HepG2 (cell line): ENCODE data around the gene DCDC2C. TPM values are rescaled to one million over a fixed set of nuclear protein-coding genes. Genes with fewer than 3 reads are reported as not detected.

Experiments
- ATAC-seq: fragments of 200-7000 bp; cut with Tn5 transposase; 3 replicates; pipeline ENCODE4 v1.9.1; 2020; ENCODE audit warnings: mild to moderate bottlenecking, moderate library complexity
- BruUV-seq: library from RNA; stranded (reverse); fragments of 400-500 nt; replicated peaks from 2 replicates; lab custom pipeline; 2021; lab: Mats Ljungman, UMichigan
- CTCF ChIA-PET: fragments of 300-600 bp; formaldehyde crosslinking; extraction: SDS; loops from one replicate; lab custom pipeline; 2021; ENCODE audit warnings: low total read pairs, inconsistent platforms, low intra/inter-chr PET ratio; lab: Yijun Ruan, JAX
- POLR2A ChIA-PET: fragments of 350-600 bp; sonication (Branson Sonifier 250); formaldehyde crosslinking; loops from one replicate; lab custom pipeline; 2020; ENCODE audit warnings: antibody characterized with exemption, inconsistent platforms; lab: Yijun Ruan, JAX
- DNase-seq: peaks from one replicate; pipeline ENCODE4 v3.0.0-alpha.2; 2015; ENCODE audit warnings: low spot score
- FAIRE-seq: peaks from 3 replicates; lab custom pipeline; 2011; peaks lifted over from hg19 to GRCh38; lab: Jason Lieb, UNC
- H2AFZ ChIP-seq: one replicate; pipeline ENCODE4 v1.6.1; 2011; ENCODE audit warnings: low read length, inconsistent platforms
- H3K27ac ChIP-seq: fragments of 300-600 bp; 3 replicates; pipeline ENCODE4 v1.8.0; 2011; ENCODE audit warnings: mixed run types, mild to moderate bottlenecking, mixed read lengths, low read length, inconsistent platforms; ENCODE audit not compliant: insufficient read depth; ENCODE audit errors: extremely low read length
- H3K27me3 ChIP-seq, 2 experiments: fragments of 200-600 bp in 1 of 2; 2 replicates in 1 of 2; 3 replicates in 1 of 2; pipeline versions ENCODE4 v1.6.0 to v1.8.0; 2011; ENCODE audit warnings: low read length in 2 of 2, mild to moderate bottlenecking in 2 of 2, moderate library complexity in 2 of 2, inconsistent platforms in 1 of 2; ENCODE audit not compliant: insufficient read depth in 2 of 2, control insufficient read depth in 1 of 2
- H3K36me3 ChIP-seq, 2 experiments: fragments of 200-600 bp in 1 of 2; replicated peaks in 1 of 2; 2 replicates in 1 of 2; 3 replicates in 1 of 2; pipeline versions ENCODE4 v1.5.1 to v1.8.0; 2011; ENCODE audit warnings: low read length in 2 of 2, inconsistent platforms in 1 of 2; ENCODE audit not compliant: insufficient read depth in 2 of 2, control insufficient read depth in 1 of 2
- H3K4me1 ChIP-seq: 2 replicates; pipeline ENCODE4 v1.5.1; 2012; ENCODE audit warnings: low read length, inconsistent platforms; ENCODE audit not compliant: insufficient read depth
- H3K4me2 ChIP-seq: 2 replicates; pipeline ENCODE4 v1.6.0; 2011; ENCODE audit warnings: low read depth, low read length, inconsistent platforms
- H3K4me3 ChIP-seq, 3 experiments: fragments of 200-600 bp in 1 of 3; sonication (generic), shearing (Covaris generic) in 1 of 3; replicated peaks in 1 of 3; 2 replicates each; pipeline ENCODE4 v1.5.1; 2011 to 2016; ENCODE audit warnings: low read length in 3 of 3, inconsistent platforms in 2 of 3, low read depth in 2 of 3, mild to moderate bottlenecking in 2 of 3, control low read depth in 1 of 3, mixed read lengths in 1 of 3; ENCODE audit not compliant: insufficient read depth in 1 of 3
- H3K79me2 ChIP-seq: one replicate; pipeline ENCODE4 v1.6.1; 2011; ENCODE audit warnings: low read length, inconsistent platforms; ENCODE audit not compliant: insufficient read depth
- H3K9ac ChIP-seq: 2 replicates; pipeline ENCODE4 v1.6.0; 2011; ENCODE audit warnings: mild to moderate bottlenecking, low read depth, low read length, inconsistent platforms; ENCODE audit not compliant: insufficient read depth
- H3K9me3 ChIP-seq: 2 replicates; pipeline ENCODE4 v1.5.1; 2012; ENCODE audit warnings: mild to moderate bottlenecking, low read length
- H4K20me1 ChIP-seq: 2 replicates; pipeline ENCODE4 v1.6.0; 2011; ENCODE audit warnings: inconsistent platforms, mild to moderate bottlenecking, low read length, moderate library complexity; ENCODE audit not compliant: insufficient read depth
- CREM ChIP-seq, 2 experiments: sonication (generic) in 1 of 2; formaldehyde crosslinking in 1 of 2; IDR thresholded peaks; 2 replicates each; pipeline versions ENCODE4 v1.4.0 to v1.6.1; 2016 to 2020; ENCODE audit warnings: antibody characterized with exemption in 1 of 2, mild to moderate bottlenecking in 1 of 2, missing genetic modification reagents in 1 of 2
- HNRNPK ChIP-seq: fragments of 200-400 bp; formaldehyde crosslinking; IDR thresholded peaks from 2 replicates; pipeline ENCODE4 v1.6.1; 2018; ENCODE audit warnings: low read length, low read depth, moderate library complexity, mild to moderate bottlenecking; ENCODE audit not compliant: poor library complexity, severe bottlenecking
- NONO ChIP-seq, 2 experiments: fragments of 450-650 bp in 1 of 2; sonication (generic) in 1 of 2; formaldehyde crosslinking in 1 of 2; IDR thresholded peaks in 1 of 2; conservative IDR thresholded peaks in 1 of 2; 2 replicates each; pipeline versions ENCODE4 v1.6.1 to v1.8.0; 2017 to 2022; ENCODE audit warnings: mild to moderate bottlenecking in 1 of 2, missing genetic modification reagents in 1 of 2, moderate library complexity in 1 of 2
- PCBP2 ChIP-seq: fragments of 200-400 bp; formaldehyde crosslinking; optimal IDR thresholded peaks from 2 replicates; pipeline ENCODE3; 2018; ENCODE audit warnings: low read length, low read depth; ENCODE audit not compliant: poor library complexity, severe bottlenecking
- PITX1 ChIP-seq: sonication (generic); formaldehyde crosslinking; IDR thresholded peaks from 2 replicates; pipeline ENCODE4 v1.5.1; 2020; ENCODE audit warnings: mild to moderate bottlenecking, missing genetic modification reagents
- POLR2G ChIP-seq: fragments of 200-400 bp; formaldehyde crosslinking; IDR thresholded peaks from 2 replicates; pipeline ENCODE4 v1.6.1; 2018; ENCODE audit warnings: mild to moderate bottlenecking, low read depth, low read length, moderate library complexity
- SOX13 ChIP-seq, 3 experiments: fragments of 450-650 bp in 1 of 3; sonication (generic) in 1 of 3; formaldehyde crosslinking in 1 of 3; IDR thresholded peaks in 2 of 3; conservative IDR thresholded peaks in 1 of 3; 2 replicates each; pipeline versions ENCODE4 v1.5.0 to v1.6.1; 2016 to 2020; ENCODE audit warnings: antibody characterized with exemption in 1 of 3, mild to moderate bottlenecking in 1 of 3, missing compliant biosample characterization in 1 of 3, missing genetic modification reagents in 1 of 3, moderate library complexity in 1 of 3
- SP1 ChIP-seq, 2 experiments: fragments of 450-650 bp in 1 of 2; sonication (generic) in 1 of 2; formaldehyde crosslinking in 1 of 2; IDR thresholded peaks; 2 replicates each; pipeline versions ENCODE4 v1.4.0 to v1.6.1; 2016 to 2020; ENCODE audit warnings: missing genetic modification reagents in 1 of 2
- whole genome bisulfite sequencing: methylation state at CpG from one replicate; pipeline ENCODE4 v1.1.6; 2017; ENCODE audit warnings: low lambda C conversion rate; 5-methylcytosine and 5-hydroxymethylcytosine counted together
- in situ Hi-C: cut with HindIII; loops from 2 replicates; pipeline ENCODE4 v1.10.0; 2017; ENCODE audit warnings: low pct_unique_long_range_greater_than_20kb; ENCODE audit not compliant: extremely low pct_ligation_motif_present
- intact Hi-C: fragments of 100-400 bp; cut with micrococcal nuclease; formaldehyde crosslinking; loops from one replicate; pipeline ENCODE4 v1.10.0; 2022; ENCODE audit not compliant: unreplicated experiment
- polyA plus RNA-seq, 8 experiments: library from polyadenylated mRNA; depleted of rRNA in 3 of 8; stranded (reverse) in 7 of 8; unstranded in 1 of 8; fragments of >200 nt; fragmentation: Illumina TruSeq in 4 of 8; extraction: Trizol in 4 of 8; gene quantifications; 2 replicates each; pipeline versions ENCODE4 v1.2.1 to v1.2.3, GENCODE V29; 2011 to 2016; ENCODE audit warnings: low read depth in 4 of 8, missing spikeins in 1 of 8, mixed read lengths in 1 of 8; ENCODE audit not compliant: insufficient read depth in 1 of 8
- total RNA-seq, 5 experiments: library from RNA; depleted of rRNA; stranded (reverse); fragments of >200 nt; fragmentation: Illumina TruSeq; extraction: Trizol; gene quantifications; 2 replicates each; pipeline ENCODE4 v1.2.3, GENCODE V29; 2016; ENCODE audit warnings: low read depth in 1 of 5
- TF ChIP-seq, protein P1 (sequence below): sonication (generic); formaldehyde crosslinking; IDR thresholded peaks from 2 replicates; pipeline ENCODE4 v1.4.0; 2020; ENCODE audit warnings: low read depth, mild to moderate bottlenecking, missing genetic modification reagents
- TF ChIP-seq, protein P2 (sequence below): sonication (generic); formaldehyde crosslinking; IDR thresholded peaks from 2 replicates; pipeline ENCODE4 v1.4.0; 2020; ENCODE audit warnings: mild to moderate bottlenecking, missing genetic modification reagents
- TF ChIP-seq, protein P3 (sequence below): sonication (generic); formaldehyde crosslinking; IDR thresholded peaks from 2 replicates; pipeline ENCODE4 v1.4.0; 2020; ENCODE audit warnings: low read depth, mild to moderate bottlenecking, missing genetic modification reagents

The DCDC2C gene
- total and polyA plus RNA-seq, 2 of the 13 experiments (the other 11 are each of a cell fraction or from before 2014, with no cell fraction given), result not detected

DNA sequence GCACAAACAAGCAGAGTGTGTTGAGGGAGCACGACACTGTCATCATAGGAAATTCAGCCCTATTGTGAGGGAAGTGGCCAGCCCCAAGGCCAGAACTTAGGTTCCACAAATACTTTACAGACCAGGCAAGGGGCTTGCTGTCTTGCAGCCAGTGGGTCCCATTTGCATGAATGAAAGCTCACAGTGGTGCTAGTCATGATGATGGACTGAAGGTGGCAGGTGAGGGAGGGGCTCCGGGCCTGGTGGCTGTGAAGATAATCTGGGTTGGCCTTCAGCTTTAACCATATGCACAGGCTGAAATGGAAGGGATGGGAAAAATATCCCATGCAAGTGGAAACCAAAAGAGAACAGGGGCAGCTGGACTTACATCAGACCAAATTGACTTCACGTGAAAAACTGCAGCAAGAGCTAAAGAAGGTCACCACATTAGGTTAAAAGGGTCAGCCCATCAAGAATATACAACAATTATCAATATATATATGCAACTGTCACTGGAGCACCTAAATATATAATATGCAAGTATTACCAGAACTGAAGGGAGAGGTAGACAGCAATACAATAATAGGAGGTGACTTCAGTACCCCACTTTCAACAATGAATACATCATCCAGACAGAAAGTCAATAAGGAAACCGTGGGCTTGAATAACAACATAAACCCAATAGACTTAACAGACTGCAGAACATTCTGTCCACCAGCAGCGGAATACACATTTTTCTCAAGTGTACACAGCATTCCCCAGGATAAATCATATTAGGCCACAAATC lies 39.6 kb downstream of the DCDC2C start:
- in situ Hi-C loops (no loop called here), intact Hi-C loops (no loop called here)
- peaks cover 7 to 35% of the 10 kb centered on the region in 2 experiments; a peak in 3 of 5 replicates for H3K27me3 ChIP-seq
- H3K4me2 ChIP-seq, result no peak overlapping the region
- DNase-seq (no peak), FAIRE-seq (no peak), ATAC-seq (no peak)
- ChIA-PET POLR2A (no interaction called here), CTCF (no interaction called here)
- H3K36me3 ChIP-seq, result no peaks in the 10 kb centered on the region
- no peaks in the 10 kb centered on the region for H3K4me1 ChIP-seq
- no peak overlapping the region for H3K4me3 ChIP-seq
- H4K20me1 ChIP-seq, result no peaks in the 10 kb centered on the region
- no peak overlapping the region for H3K9ac ChIP-seq
- WGBS, result 17% methylated on average over 5 of the region's 5 CpGs
- no peaks in the 10 kb centered on the region for H3K9me3 ChIP-seq
- no peak overlapping the region for H2AFZ ChIP-seq
- BruUV-seq, result no TSS peak
- H3K27ac ChIP-seq, result no peak overlapping the region
- TF ChIP-seq, protein P1, sequence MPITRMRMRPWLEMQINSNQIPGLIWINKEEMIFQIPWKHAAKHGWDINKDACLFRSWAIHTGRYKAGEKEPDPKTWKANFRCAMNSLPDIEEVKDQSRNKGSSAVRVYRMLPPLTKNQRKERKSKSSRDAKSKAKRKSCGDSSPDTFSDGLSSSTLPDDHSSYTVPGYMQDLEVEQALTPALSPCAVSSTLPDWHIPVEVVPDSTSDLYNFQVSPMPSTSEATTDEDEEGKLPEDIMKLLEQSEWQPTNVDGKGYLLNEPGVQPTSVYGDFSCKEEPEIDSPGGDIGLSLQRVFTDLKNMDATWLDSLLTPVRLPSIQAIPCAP, result no peak
- TF ChIP-seq, protein P2, sequence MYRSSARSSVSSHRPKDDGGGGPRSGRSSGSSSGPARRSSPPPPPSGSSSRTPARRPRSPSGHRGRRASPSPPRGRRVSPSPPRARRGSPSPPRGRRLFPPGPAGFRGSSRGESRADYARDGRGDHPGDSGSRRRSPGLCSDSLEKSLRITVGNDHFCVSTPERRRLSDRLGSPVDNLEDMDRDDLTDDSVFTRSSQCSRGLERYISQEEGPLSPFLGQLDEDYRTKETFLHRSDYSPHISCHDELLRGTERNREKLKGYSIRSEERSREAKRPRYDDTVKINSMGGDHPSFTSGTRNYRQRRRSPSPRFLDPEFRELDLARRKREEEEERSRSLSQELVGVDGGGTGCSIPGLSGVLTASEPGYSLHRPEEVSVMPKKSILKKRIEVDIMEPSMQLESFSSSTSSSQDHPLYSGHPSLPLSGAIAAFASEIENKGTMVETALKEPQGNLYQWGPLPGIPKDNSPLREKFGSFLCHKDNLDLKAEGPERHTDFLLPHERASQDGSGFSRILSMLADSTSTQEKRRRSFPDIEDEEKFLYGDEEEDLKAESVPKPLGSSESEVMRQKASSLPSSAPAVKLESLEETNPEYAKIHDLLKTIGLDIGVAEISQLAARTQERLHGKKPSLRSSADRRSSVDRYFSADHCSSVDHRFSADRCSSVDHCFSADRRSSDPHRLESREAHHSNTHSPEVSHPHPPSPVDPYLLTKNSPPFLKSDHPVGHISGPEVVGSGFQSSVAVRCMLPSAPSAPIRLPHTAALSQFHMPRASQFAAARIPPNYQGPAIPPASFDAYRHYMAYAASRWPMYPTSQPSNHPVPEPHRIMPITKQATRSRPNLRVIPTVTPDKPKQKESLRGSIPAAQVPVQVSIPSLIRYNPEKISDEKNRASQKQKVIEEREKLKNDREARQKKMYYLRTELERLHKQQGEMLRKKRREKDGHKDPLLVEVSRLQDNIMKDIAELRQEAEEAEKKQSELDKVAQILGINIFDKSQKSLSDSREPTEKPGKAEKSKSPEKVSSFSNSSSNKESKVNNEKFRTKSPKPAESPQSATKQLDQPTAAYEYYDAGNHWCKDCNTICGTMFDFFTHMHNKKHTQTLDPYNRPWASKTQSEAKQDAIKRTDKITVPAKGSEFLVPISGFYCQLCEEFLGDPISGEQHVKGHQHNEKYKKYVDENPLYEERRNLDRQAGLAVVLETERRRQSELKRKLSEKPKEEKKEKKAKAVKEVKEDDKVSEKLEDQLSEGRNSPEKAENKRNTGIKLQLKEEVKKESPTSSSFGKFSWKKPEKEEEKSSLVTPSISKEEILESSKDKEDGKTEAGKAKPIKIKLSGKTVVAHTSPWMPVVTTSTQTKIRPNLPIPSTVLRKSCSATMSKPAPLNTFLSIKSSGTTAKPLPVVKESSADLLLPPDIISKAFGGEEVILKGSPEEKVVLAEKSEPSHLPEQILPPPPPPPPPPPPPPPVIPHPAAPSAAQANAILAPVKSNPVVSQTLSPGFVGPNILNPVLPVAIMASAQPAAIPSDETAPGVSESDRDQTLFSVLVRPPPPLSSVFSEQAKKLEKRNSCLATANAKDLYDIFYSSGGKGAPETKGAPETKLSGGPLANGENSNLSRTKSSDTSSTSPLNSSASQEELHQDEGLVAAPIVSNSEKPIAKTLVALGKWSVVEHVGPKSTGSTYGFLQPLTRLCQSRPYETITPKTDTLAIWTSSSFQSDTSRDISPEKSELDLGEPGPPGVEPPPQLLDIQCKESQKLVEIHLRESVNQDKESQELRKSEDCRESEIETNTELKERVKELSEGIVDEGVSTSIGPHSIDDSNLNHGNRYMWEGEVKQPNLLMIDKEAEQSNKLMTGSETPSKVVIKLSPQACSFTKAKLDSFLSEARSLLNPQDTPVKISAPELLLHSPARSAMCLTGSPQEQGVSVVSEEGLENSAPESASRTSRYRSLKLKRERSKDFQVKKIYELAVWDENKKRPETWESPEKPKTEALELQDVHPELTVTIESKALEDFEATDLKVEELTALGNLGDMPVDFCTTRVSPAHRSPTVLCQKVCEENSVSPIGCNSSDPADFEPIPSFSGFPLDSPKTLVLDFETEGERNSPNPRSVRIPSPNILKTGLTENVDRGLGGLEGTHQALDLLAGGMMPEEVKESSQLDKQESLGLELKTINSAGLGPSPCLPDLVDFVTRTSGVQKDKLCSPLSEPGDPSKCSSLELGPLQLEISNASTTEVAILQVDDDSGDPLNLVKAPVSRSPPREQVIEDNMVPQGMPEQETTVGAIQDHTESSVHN (CRISPR knock-in tag), result no peak
- TF ChIP-seq CREM (IDR thresholded peaks at IDR 0.05), result no peak
- TF ChIP-seq CREM (CRISPR knock-in tag; IDR thresholded peaks at IDR 0.05), result no peak
- TF ChIP-seq PCBP2, result no peak
- no peak for TF ChIP-seq SP1 (IDR thresholded peaks at IDR 0.05)
- TF ChIP-seq SP1 (CRISPR knock-in tag; IDR thresholded peaks at IDR 0.05), result no peak
- TF ChIP-seq, protein P3, sequence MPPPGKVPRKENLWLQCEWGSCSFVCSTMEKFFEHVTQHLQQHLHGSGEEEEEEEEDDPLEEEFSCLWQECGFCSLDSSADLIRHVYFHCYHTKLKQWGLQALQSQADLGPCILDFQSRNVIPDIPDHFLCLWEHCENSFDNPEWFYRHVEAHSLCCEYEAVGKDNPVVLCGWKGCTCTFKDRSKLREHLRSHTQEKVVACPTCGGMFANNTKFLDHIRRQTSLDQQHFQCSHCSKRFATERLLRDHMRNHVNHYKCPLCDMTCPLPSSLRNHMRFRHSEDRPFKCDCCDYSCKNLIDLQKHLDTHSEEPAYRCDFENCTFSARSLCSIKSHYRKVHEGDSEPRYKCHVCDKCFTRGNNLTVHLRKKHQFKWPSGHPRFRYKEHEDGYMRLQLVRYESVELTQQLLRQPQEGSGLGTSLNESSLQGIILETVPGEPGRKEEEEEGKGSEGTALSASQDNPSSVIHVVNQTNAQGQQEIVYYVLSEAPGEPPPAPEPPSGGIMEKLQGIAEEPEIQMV, result no peak
- TF ChIP-seq NONO (IDR thresholded peaks at IDR 0.05), result no peak
- TF ChIP-seq NONO (CRISPR knock-in tag; conservative IDR thresholded peaks at IDR 0.05), result no peak
- TF ChIP-seq HNRNPK, result no peak
- no peak for TF ChIP-seq SOX13 (IDR thresholded peaks at IDR 0.05)
- no peak for TF ChIP-seq SOX13 (CRISPR knock-in tag; conservative IDR thresholded peaks at IDR 0.05 in 1 of 2, IDR thresholded peaks at IDR 0.05 in 1 of 2)
- no peak for TF ChIP-seq POLR2G
- TF ChIP-seq PITX1 (CRISPR knock-in tag), result no peak
- H3K79me2 ChIP-seq, result no peaks in the 10 kb centered on the region
